H9 (cell line): Measurements from ENCODE around the gene IFT27. TPM values are rescaled to one million over a fixed set of nuclear protein-coding genes. Genes with fewer than 3 reads are reported as not detected.

Source experiments
- DNase-seq: peaks from one replicate; pipeline ENCODE4 v3.0.0-alpha.2; 2017
- H2AFZ ChIP-seq: one replicate; pipeline ENCODE4 v1.6.1; 2013; ENCODE audit warnings: mild to moderate bottlenecking, low read length, control low read depth, moderate library complexity
- H2AK5ac ChIP-seq: 2 replicates; pipeline ENCODE4 v1.6.1; 2013; ENCODE audit warnings: low read length, control low read depth, mixed read lengths; ENCODE audit not compliant: insufficient read length
- H2BK120ac ChIP-seq: one replicate; pipeline ENCODE4 v1.6.1; 2013; ENCODE audit warnings: low read depth, mild to moderate bottlenecking, low read length, control low read depth, inconsistent platforms; ENCODE audit not compliant: poor library complexity, severe bottlenecking
- H2BK12ac ChIP-seq: 2 replicates; pipeline ENCODE4 v1.6.1; 2013; ENCODE audit warnings: low read length, control low read depth, mixed read lengths, low read depth; ENCODE audit not compliant: insufficient read length
- H2BK15ac ChIP-seq: 2 replicates; pipeline ENCODE4 v1.6.1; 2013; ENCODE audit warnings: low read depth, low read length, control low read depth
- H2BK20ac ChIP-seq: one replicate; pipeline ENCODE4 v1.6.1; 2013; ENCODE audit warnings: low read depth, mild to moderate bottlenecking, low read length, control low read depth, inconsistent platforms; ENCODE audit not compliant: poor library complexity, severe bottlenecking
- H2BK5ac ChIP-seq: 2 replicates; pipeline ENCODE4 v1.6.1; 2013; ENCODE audit warnings: low read length, control low read depth, mixed read lengths; ENCODE audit not compliant: insufficient read length
- H3K14ac ChIP-seq: 2 replicates; pipeline ENCODE4 v1.6.1; 2013; ENCODE audit warnings: low read length, control low read depth; ENCODE audit not compliant: insufficient read depth
- H3K18ac ChIP-seq: 2 replicates; pipeline ENCODE4 v1.6.1; 2013; ENCODE audit warnings: low read depth, mild to moderate bottlenecking, mixed read lengths, low read length, control low read depth; ENCODE audit not compliant: insufficient read length
- H3K23ac ChIP-seq: 2 replicates; pipeline ENCODE4 v1.6.1; 2013; ENCODE audit warnings: low read length, control low read depth, mixed read lengths, low read depth; ENCODE audit not compliant: insufficient read length
- H3K23me2 ChIP-seq: 2 replicates; pipeline ENCODE4 v1.6.1; 2013; ENCODE audit warnings: low read depth, mild to moderate bottlenecking, mixed read lengths, low read length, control low read depth; ENCODE audit not compliant: insufficient read length, poor library complexity, severe bottlenecking
- H3K27ac ChIP-seq: 2 replicates; pipeline ENCODE4 v1.5.1; 2013; ENCODE audit warnings: low read length, control low read depth, mixed read lengths, low read depth; ENCODE audit not compliant: insufficient read length
- H3K27me3 ChIP-seq: 2 replicates; pipeline ENCODE4 v1.6.1; 2013; ENCODE audit warnings: low read length, control low read depth, inconsistent platforms; ENCODE audit not compliant: insufficient read depth
- H3K4ac ChIP-seq: 2 replicates; pipeline ENCODE4 v1.6.1; 2013; ENCODE audit warnings: low read depth, mild to moderate bottlenecking, control low read depth, inconsistent platforms, low read length, moderate library complexity
- H3K4me1 ChIP-seq: 2 replicates; pipeline ENCODE4 v1.6.1; 2013; ENCODE audit warnings: low read length, control low read depth, inconsistent platforms; ENCODE audit not compliant: insufficient read depth
- H3K4me2 ChIP-seq: 2 replicates; pipeline ENCODE4 v1.6.1; 2013; ENCODE audit warnings: low read length, control low read depth, mixed read lengths; ENCODE audit not compliant: insufficient read length, insufficient read depth
- H3K56ac ChIP-seq: 2 replicates; pipeline ENCODE4 v1.6.1; 2013; ENCODE audit warnings: low read depth, mild to moderate bottlenecking, mixed read lengths, low read length, control low read depth; ENCODE audit not compliant: insufficient read length
- H3K79me1 ChIP-seq: 2 replicates; pipeline ENCODE4 v1.6.1; 2013; ENCODE audit warnings: low read depth, mild to moderate bottlenecking, moderate library complexity, low read length, control low read depth, inconsistent platforms; ENCODE audit not compliant: insufficient read depth, poor library complexity, severe bottlenecking
- H3K79me2 ChIP-seq: 2 replicates; pipeline ENCODE4 v1.6.1; 2013; ENCODE audit warnings: low read length, control low read depth, inconsistent platforms; ENCODE audit not compliant: insufficient read depth
- H3K9ac ChIP-seq: 2 replicates; pipeline ENCODE4 v1.6.1; 2013; ENCODE audit warnings: low read length, control low read depth, mixed read lengths; ENCODE audit not compliant: insufficient read length; ENCODE audit errors: extremely low read depth
- H3K9me3 ChIP-seq: one replicate; pipeline ENCODE4 v1.6.1; 2013; ENCODE audit warnings: low read depth, low read length, inconsistent platforms; ENCODE audit not compliant: control insufficient read depth
- H3T11ph ChIP-seq: one replicate; pipeline ENCODE4 v1.6.1; 2013; ENCODE audit warnings: mild to moderate bottlenecking, low read length, control low read depth, inconsistent platforms
- H4K20me1 ChIP-seq: one replicate; pipeline ENCODE4 v1.6.1; 2013; ENCODE audit not compliant: control insufficient read depth, insufficient read length, insufficient read depth
- H4K5ac ChIP-seq: 2 replicates; pipeline ENCODE4 v1.6.1; 2013; ENCODE audit warnings: low read depth, mild to moderate bottlenecking, mixed read lengths, low read length, control low read depth; ENCODE audit not compliant: insufficient read length
- H4K8ac ChIP-seq: replicated peaks from 2 replicates; pipeline ENCODE4 v1.6.1; 2013; ENCODE audit warnings: low read length, control low read depth, mixed read lengths, low read depth; ENCODE audit not compliant: insufficient read length
- H4K91ac ChIP-seq: 2 replicates; pipeline ENCODE4 v1.6.1; 2013; ENCODE audit warnings: low read depth, mild to moderate bottlenecking, moderate library complexity, mixed read lengths, low read length, control low read depth; ENCODE audit not compliant: insufficient read length
- H3K27ac Mint-ChIP-seq, 3 experiments: 2 replicates in 2 of 3; 3 replicates in 1 of 3; pipeline ENCODE4 v1.8.0; 2020 to 2021; ENCODE audit warnings: mixed read lengths in 3 of 3, mild to moderate bottlenecking in 1 of 3, moderate library complexity in 1 of 3
- H3K27me3 Mint-ChIP-seq: 2 replicates; pipeline ENCODE4 v1.8.0; 2021; ENCODE audit warnings: low read depth, mild to moderate bottlenecking, moderate library complexity, mixed read lengths
- H3K36me3 Mint-ChIP-seq, 3 experiments: 2 replicates in 2 of 3; 3 replicates in 1 of 3; pipeline ENCODE4 v1.8.0; 2020 to 2021; ENCODE audit warnings: low read depth in 3 of 3, mixed read lengths in 3 of 3; ENCODE audit not compliant: insufficient read depth in 1 of 3
- H3K4me1 Mint-ChIP-seq, 2 experiments: 2 replicates each; pipeline ENCODE4 v1.8.0; 2020; ENCODE audit warnings: mixed read lengths in 2 of 2
- H3K4me3 Mint-ChIP-seq, 2 experiments: 2 replicates in 1 of 2; 3 replicates in 1 of 2; pipeline ENCODE4 v1.8.0; 2020 to 2021; ENCODE audit warnings: mild to moderate bottlenecking in 2 of 2, mixed read lengths in 2 of 2, moderate library complexity in 1 of 2
- H3K9me3 Mint-ChIP-seq, 2 experiments: 2 replicates in 1 of 2; 3 replicates in 1 of 2; pipeline ENCODE4 v1.8.0; 2020; ENCODE audit warnings: mild to moderate bottlenecking in 2 of 2, mixed read lengths in 2 of 2, moderate library complexity in 1 of 2
- CTCF ChIP-seq: fragments of 200-600 bp; sonication (generic); conservative IDR thresholded peaks from 3 replicates; pipeline ENCODE4 v1.8.0; 2021; ENCODE audit warnings: antibody characterized with exemption, mild to moderate bottlenecking
- WGBS: extraction: QIAGEN DNeasy Blood & Tissue Kit; methylation state at CpG from one replicate; pipeline ENCODE4 v1.1.7; 2013; ENCODE audit warnings: missing lambda C conversion rate, low lambda C conversion rate, mixed read lengths; ENCODE audit not compliant: insufficient read length; ENCODE audit errors: extremely low coverage; 5-methylcytosine and 5-hydroxymethylcytosine counted together
- total RNA-seq: library from RNA; stranded (reverse); gene quantifications from 2 replicates; pipeline ENCODE4 v1.2.1, GENCODE V29; 2021

Gene IFT27
- total RNA-seq, 1 experiment from 2014 or later, result 43.4 TPM

- Mint-ChIP-seq H3K4me1 (0 out of 4 replicates have a peak, but pooled peaks cover 0 to 2% of the 10 kb centered on the region in 2 experiments), H3K36me3 (peaks cover 0 to 4% (median 0%) of the 10 kb centered on the region in 3 experiments; a peak in 2 of 7 replicates), H3K27ac (no peak overlapping the region; a peak in 1 of 7 replicates), H3K4me3 (no peak overlapping the region), H3K9me3 (peaks cover 0 to 2% of the 10 kb centered on the region in 2 experiments; a peak in 1 of 5 replicates), H3K27me3 (peaks cover 40% of the 10 kb centered on the region)
- WGBS, result no CpG with 5 or more reads among the region's 4 CpGs
- no peaks in the 10 kb centered on the region for H3K27me3 ChIP-seq
- no peaks in the 10 kb centered on the region for H3K23me2 ChIP-seq
- H2BK20ac ChIP-seq, result no peak overlapping the region
- no peak overlapping the region for H2BK5ac ChIP-seq
- no peak overlapping the region for H4K91ac ChIP-seq
- no peak overlapping the region for H2BK12ac ChIP-seq
- H2AFZ ChIP-seq, result no peak overlapping the region
- H4K20me1 ChIP-seq, result no peaks in the 10 kb centered on the region
- H3K4me1 ChIP-seq, result no peaks in the 10 kb centered on the region
- H2BK15ac ChIP-seq, result no peak overlapping the region
- H4K5ac ChIP-seq, result no peak overlapping the region
- no peak overlapping the region for H3K23ac ChIP-seq
- H3K14ac ChIP-seq, result no peak overlapping the region; the same call in 1 of the 2 replicates
- H3K56ac ChIP-seq, result no peak overlapping the region
- H3K9me3 ChIP-seq, result no peaks in the 10 kb centered on the region
- no peak overlapping the region for H3K9ac ChIP-seq
- H2AK5ac ChIP-seq, result no peak overlapping the region
- H3K27ac ChIP-seq, result no peak overlapping the region
- H3K4me2 ChIP-seq, result no peak overlapping the region
- DNase-seq, result no peak
- H3T11ph ChIP-seq, result no peak overlapping the region
- H3K4ac ChIP-seq, result no peak overlapping the region
- no peak overlapping the region for H4K8ac ChIP-seq
- no peaks in the 10 kb centered on the region for H3K79me1 ChIP-seq
- TF ChIP-seq CTCF, result no peak
- H2BK120ac ChIP-seq, result no peak overlapping the region
- no peak overlapping the region for H3K18ac ChIP-seq
- no peaks in the 10 kb centered on the region for H3K79me2 ChIP-seq
These were observed 31.5 kb downstream of the IFT27 start for GRCh38 chr22:36744413-36744765.
